Neural progenitor cell (in vitro differentiated cells): ENCODE measurements around the gene FMNL2.

Experiments
- CTCF ChIP-seq: fragments of 200-600 bp; sonication (generic); IDR thresholded peaks from 2 replicates; pipeline ENCODE4 v1.5.1; 2017; ENCODE audit warnings: antibody characterized with exemption, mild to moderate bottlenecking
- EZH2 ChIP-seq: fragments of 200-600 bp; sonication (generic); IDR thresholded peaks from 2 replicates; pipeline ENCODE4 v1.6.1; 2017; ENCODE audit warnings: antibody characterized with exemption, mild to moderate bottlenecking, moderate library complexity

GRCh38 chr2:152577579-152577978 is 242.6 kb downstream of the FMNL2 start:
- TF ChIP-seq CTCF (no peak), EZH2 (no peak)
